ENCODE data around the gene AKR1C8.

AKR1C8 gene

DNA sequence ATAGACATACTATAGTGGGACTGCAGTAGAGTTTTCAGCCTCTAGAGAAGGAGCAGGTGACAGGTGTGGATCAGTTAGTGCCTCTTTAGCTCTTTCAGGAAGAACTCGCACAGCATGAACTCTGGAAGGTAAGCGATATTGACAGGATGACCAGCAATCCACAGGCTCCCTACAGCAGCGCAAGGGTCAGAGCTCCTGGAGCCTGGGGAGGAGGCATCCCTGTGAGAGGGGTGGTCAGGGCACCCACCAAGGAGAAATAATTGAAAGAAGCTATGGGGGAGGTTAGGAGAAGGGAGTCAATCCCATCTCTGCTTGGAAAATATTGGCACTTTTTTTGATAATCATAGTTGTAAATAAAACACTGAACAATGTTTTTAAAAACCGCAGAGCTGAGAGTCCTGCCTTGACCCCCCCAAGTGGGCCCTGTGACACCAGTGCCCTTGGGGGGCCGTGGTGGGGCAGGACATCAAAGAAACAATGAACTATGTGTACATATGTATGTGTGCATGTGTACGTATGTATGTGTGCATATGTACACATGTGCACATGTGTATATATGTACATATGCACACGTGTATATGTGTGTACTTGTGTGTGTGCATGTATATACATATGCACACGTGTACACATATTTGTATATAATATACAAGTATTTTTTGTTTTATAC is 77.0 kb downstream of the AKR1C8 start:
- DNase-seq = no peak

DNA sequence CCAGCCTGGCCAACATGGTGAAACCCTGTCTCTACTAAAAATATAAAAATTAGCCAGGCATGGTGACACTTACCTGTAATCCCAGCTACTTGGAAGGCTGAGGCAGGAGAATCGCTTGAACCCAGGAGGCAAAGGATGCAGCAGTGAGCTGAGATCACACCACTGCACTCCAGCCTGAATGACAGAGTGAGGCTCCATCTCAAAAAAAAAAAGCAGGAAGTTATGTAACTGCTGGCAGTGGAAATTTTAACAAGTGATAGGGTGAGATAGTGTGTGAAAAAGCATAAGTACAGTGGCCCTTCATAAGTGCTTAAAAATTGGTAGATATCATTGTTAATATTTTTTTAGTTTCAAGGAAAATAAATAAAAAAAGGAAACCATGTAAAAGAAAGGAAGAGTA is 78.4 kb downstream of the AKR1C8 start:
- no peak for DNase-seq

DNA sequence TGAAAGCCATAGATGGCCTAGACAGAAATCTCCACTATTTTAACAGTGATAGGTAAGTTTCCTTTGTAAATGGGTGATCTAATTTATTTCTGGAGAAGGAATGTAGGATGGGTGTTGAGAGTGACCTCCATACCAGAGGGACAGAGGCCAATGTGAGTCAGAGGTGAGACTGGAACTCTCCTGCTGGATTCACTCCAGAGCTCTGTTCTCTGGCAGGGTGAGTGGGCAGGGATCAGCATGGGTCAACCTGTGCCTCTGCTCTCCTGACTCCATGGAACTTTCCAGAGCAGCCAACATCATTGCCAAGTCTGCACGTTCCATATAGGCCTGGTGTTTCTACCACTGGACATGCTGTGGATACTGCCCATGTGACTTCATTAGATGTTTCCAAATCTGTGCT is 79.3 kb downstream of the AKR1C8 start:
- no peak for DNase-seq
